Osteocyte (in vitro differentiated cells): ENCODE measurements around the gene LIN54. TPM values are rescaled to one million over a fixed set of nuclear protein-coding genes. Genes with fewer than 3 reads are reported as not detected.

Source experiments
- DNase-seq: peaks from one replicate; pipeline ENCODE4 v3.0.0; 2021; ENCODE audit warnings: mixed read lengths; ENCODE audit not compliant: unreplicated experiment; ENCODE audit errors: extremely low spot score
- H3K27ac Mint-ChIP-seq: one replicate; pipeline ENCODE4 v1.8.0; 2021; ENCODE audit warnings: mild to moderate bottlenecking, mixed read lengths; ENCODE audit not compliant: unreplicated experiment
- H3K27me3 Mint-ChIP-seq: one replicate; pipeline ENCODE4 v1.8.0; 2021; ENCODE audit warnings: mixed read lengths; ENCODE audit not compliant: unreplicated experiment
- H3K36me3 Mint-ChIP-seq: one replicate; pipeline ENCODE4 v1.8.0; 2021; ENCODE audit warnings: mixed read lengths; ENCODE audit not compliant: unreplicated experiment
- H3K4me1 Mint-ChIP-seq: one replicate; pipeline ENCODE4 v1.8.0; 2021; ENCODE audit warnings: mixed read lengths; ENCODE audit not compliant: unreplicated experiment
- H3K4me3 Mint-ChIP-seq: one replicate; pipeline ENCODE4 v1.8.0; 2021; ENCODE audit warnings: mild to moderate bottlenecking, moderate library complexity, mixed read lengths; ENCODE audit not compliant: unreplicated experiment
- H3K9me3 Mint-ChIP-seq: one replicate; pipeline ENCODE4 v1.8.0; 2021; ENCODE audit warnings: mixed read lengths; ENCODE audit not compliant: unreplicated experiment
- CTCF ChIP-seq: fragments of 200-600 bp; sonication (generic); IDR thresholded peaks from 2 replicates; pipeline ENCODE4 v1.5.0; 2021; ENCODE audit warnings: antibody characterized with exemption, mild to moderate bottlenecking, moderate library complexity
- total RNA-seq: library from RNA; stranded (reverse); gene quantifications from 2 replicates; pipeline ENCODE4 v1.2.1, GENCODE V29; 2021

Gene LIN54
- total RNA-seq, 1 donor from 2014 or later: 12.6 TPM

- no peak for DNase-seq
- Mint-ChIP-seq H3K9me3 (no peaks in the 10 kb centered on the region), H3K36me3 (no peaks in the 10 kb centered on the region), H3K27me3 (no peaks in the 10 kb centered on the region), H3K4me3 (peak overlapping the region; percentile 83), H3K27ac (peak overlapping the region; percentile 94), H3K4me1 (peaks cover 30% of the 10 kb centered on the region)
- TF ChIP-seq CTCF: no peak
Measured at GRCh38 chr4:83013902-83014301, 3.3 kb upstream of the LIN54 start.

- no peak for TF ChIP-seq CTCF
- no peak for DNase-seq
- H3K36me3 Mint-ChIP-seq: no peaks in the 10 kb centered on the region
- peak overlapping the region; percentile 83 for H3K4me3 Mint-ChIP-seq
- no peaks in the 10 kb centered on the region for H3K9me3 Mint-ChIP-seq
- H3K27ac Mint-ChIP-seq: peak overlapping the region; percentile 94
- H3K27me3 Mint-ChIP-seq: no peaks in the 10 kb centered on the region
- peaks cover 34% of the 10 kb centered on the region for H3K4me1 Mint-ChIP-seq
Measured at GRCh38 chr4:83013420-83013867, 2.8 kb upstream of the LIN54 start.

GRCh38 chr4:83012687-83013419 is 2.2 kb upstream of the LIN54 start:
- Mint-ChIP-seq H3K27ac (peak overlapping the region; percentile 94), H3K27me3 (no peaks in the 10 kb centered on the region), H3K4me1 (peaks cover 38% of the 10 kb centered on the region), H3K4me3 (peak overlapping the region; percentile 83), H3K36me3 (no peaks in the 10 kb centered on the region), H3K9me3 (no peaks in the 10 kb centered on the region)
- DNase-seq: peak; percentile 99
- TF ChIP-seq CTCF: peak; percentile 44

- no peak for TF ChIP-seq CTCF
- H3K4me1 Mint-ChIP-seq: peaks cover 38% of the 10 kb centered on the region
- no peak for DNase-seq
- H3K27me3 Mint-ChIP-seq: no peaks in the 10 kb centered on the region
- H3K27ac Mint-ChIP-seq: peak overlapping the region; percentile 97
- no peaks in the 10 kb centered on the region for H3K36me3 Mint-ChIP-seq
- no peaks in the 10 kb centered on the region for H3K9me3 Mint-ChIP-seq
- peak overlapping the region; percentile 88 for H3K4me3 Mint-ChIP-seq
Measured at GRCh38 chr4:83012200-83012686, 1.6 kb upstream of the LIN54 start.

- peak overlapping the region; percentile 97 for H3K27ac Mint-ChIP-seq
- peaks cover 38% of the 10 kb centered on the region for H3K4me1 Mint-ChIP-seq
- no peaks in the 10 kb centered on the region for H3K9me3 Mint-ChIP-seq
- TF ChIP-seq CTCF: no peak
- no peaks in the 10 kb centered on the region for H3K27me3 Mint-ChIP-seq
- H3K4me3 Mint-ChIP-seq: peak overlapping the region; percentile 88
- no peaks in the 10 kb centered on the region for H3K36me3 Mint-ChIP-seq
- no peak for DNase-seq
Measured at GRCh38 chr4:83011689-83012199, 1.1 kb upstream of the LIN54 start.
